Glomerular visceral epithelial cell (primary cell): ENCODE data around the gene ZNF761.
"Not testable (repeated sequence)": the region's sequence is repeated elsewhere in the genome, so short reads cannot be mapped to it uniquely, and the experiment has no call there.

Experiments
- DNase-seq: peaks from one replicate; pipeline ENCODE4 v3.0.0-alpha.2; 2016; ENCODE audit errors: extremely low spot score

ZNF761 gene

DNA sequence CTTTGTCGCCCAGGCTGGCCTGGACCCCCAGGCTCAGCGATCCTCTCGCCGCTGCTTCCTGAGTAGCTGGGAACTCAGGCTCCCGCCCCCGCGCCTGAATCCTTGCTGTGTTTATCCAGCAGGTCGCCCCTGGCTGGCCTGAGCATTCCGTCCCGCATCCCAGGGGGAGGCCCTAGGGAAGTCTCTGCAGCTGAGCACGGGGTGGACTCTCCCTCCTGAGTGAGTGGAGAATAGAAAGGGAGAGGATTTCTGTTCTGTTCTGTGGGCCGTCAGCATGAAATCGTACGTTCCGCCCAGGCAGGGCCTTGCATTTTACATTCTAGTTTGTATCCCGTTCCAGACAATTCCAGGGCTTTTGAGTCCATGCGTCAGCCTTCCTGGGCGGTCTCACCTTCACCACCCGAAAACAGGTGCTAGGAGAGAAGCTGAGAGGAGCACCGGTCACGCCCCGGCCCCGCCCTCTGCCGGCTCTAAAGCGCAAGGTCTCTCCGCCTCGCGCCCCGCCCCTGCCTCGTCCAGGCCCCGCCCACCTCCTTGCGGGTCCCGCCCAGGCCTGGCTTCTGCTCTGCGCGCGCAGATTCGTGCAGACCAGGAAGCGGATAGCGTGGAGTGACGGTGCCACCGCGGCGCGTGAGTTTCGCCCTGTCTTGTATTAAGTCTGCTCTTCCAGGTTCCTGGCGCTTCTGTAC is at the start of gene ZNF761:
Gene ZNF761, plus strand, starts transcription at position 586 of the 689 bp plus-strand sequence. CDS start 15,285 bp downstream, outside the sequence.
- DNase-seq = peak; percentile 97

DNA sequence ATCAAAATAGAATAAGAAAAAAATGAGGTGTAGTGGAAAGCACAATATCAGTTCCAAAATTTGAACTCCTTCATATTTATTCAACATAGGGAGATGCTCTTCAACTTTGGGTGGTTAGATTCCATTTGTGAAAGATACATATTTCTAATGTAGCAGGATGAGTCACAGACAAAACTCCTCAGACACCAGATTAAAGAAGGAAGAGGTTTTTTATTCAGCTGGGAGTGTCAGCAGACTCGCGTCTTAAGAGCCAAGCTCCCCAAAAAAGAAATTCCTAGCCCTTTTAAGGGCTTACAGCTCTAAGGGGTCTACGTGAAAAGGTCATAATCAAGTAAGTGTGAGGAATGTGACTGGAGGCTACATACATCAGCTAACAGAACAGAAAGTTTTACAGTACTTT is 43.6 kb upstream of the ZNF761 start:
- no peak for DNase-seq

DNA sequence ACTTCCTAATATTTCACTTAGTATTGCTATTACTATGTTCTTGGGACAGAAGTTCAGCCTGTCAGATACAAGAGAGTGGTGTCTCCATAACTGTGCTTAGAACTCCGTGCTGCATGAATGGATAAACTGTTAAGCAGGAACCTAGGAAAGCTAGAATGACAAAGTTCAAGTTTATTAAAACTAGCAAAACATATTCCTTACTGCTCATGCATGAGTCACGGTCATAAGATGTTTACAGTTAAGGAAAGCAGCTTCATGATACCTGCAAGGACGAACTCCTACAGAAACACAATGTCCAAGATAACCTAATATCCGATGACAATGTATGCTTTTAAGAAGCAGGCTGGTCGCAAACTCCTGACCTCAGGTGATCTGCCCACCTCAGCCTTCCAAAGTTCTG is 42.9 kb upstream of the ZNF761 start:
- DNase-seq = no peak

DNA sequence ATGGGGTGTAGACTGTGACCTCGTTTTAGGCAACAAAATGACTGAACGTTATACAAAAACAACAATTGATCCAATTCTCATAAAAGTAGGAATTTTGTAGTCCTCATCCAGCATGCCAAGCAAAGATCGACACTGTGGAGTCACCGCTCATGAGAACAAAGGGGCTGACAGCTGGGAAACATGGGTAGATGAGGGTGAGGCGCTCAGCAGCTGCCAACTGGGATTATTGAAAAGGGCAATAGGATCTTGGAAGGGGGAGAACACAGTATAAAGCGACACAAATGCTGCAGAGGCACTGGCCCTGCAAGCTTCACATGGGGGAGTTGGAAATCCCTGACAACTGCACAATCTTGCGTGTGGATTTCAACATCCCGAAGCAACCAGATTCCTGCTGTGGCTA is 42.2 kb upstream of the ZNF761 start:
- no peak for DNase-seq

DNA sequence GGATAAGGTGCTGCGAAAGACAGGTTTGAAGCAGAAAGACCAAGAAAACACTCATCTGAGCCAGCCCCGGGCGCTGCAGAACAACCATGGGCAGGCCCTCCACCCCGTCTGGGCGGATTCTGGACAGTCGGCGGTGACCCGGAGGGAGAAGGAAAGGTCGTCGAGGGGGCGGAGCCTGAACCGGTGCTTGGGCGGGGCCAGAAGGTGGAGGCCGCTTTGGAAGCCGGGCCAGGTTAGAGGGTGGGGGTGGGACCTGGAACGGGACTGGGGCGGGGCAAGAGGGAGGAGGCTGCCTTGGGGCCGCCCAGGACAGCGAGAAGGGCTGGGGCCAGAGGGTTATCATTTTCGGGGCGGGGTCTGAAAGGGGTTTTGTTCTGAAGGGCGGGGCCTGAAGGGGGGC is 41.8 kb upstream of the ZNF761 start:
- no peak for DNase-seq

DNA sequence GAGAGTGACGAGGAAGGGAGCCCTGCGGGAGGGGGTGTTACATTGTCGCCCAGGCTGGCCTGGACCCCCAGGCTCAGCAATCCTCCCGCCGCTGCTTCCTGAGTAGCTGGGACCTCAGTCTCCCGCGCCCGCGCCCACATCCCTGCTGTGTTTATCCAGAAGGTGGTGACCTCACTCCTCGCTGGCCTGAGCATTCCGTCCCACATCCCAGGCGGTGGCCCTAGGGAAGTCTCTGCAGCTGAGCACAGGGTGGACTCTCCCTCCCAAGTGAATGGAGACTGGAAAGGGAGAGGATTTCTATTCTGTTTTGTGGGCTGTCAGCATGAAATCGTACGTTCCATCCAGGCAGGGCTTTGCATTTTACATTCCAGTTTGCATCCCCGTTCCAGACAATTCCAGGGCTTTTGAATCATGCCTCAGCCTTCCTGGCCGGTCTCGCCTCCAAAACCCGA is 37.2 kb upstream of the ZNF761 start:
- DNase-seq = peak; percentile 66

DNA sequence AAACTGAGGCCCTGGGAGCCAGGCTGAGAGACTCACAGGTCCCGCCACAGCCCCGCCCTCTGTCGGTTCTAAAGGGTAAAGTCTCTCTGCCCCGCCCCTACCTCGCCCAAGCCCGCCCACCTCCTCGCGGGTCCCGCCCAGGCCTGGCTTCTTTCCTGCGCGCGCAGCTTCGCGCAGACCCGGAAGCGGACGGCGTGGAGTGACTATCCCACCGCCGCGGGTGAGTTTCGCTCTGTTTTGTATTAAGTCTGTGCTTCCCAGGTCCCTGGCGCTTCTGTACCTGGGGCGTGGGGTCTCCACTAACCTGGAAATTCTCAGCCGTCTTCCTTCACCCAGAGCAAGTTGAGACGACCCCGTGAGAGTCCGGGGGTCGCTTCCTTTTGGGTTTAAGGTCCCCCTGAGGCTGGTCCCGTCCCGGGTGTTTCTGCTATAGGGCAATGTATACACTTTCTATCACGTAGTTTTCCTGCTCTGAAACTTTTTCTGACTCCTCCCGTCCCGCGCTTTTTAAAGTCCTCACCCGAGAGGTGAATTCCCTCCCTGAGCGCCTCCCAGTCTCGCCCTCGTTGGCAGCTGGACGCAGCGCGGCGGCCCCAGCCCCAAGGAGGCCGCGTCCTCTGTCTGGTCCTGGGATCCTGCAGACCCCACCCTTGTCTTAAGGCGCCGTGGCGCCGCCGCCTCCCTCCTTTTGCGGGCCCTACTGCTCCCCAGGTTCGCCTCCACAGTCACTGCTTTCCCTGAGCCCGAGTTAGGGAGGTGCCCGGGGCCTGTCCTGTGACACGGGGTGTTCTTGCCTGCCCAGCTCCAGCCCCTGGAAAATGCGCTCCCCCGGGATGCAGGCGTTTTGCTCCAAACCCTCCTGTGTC is 36.6 kb upstream of the ZNF761 start, which contains the start of gene ZNF765:
Gene ZNF765, plus strand, starts transcription at position 176 of the 866 bp plus-strand sequence. CDS start 2,867 bp downstream, outside the sequence.
- peak; percentile 94 for DNase-seq

DNA sequence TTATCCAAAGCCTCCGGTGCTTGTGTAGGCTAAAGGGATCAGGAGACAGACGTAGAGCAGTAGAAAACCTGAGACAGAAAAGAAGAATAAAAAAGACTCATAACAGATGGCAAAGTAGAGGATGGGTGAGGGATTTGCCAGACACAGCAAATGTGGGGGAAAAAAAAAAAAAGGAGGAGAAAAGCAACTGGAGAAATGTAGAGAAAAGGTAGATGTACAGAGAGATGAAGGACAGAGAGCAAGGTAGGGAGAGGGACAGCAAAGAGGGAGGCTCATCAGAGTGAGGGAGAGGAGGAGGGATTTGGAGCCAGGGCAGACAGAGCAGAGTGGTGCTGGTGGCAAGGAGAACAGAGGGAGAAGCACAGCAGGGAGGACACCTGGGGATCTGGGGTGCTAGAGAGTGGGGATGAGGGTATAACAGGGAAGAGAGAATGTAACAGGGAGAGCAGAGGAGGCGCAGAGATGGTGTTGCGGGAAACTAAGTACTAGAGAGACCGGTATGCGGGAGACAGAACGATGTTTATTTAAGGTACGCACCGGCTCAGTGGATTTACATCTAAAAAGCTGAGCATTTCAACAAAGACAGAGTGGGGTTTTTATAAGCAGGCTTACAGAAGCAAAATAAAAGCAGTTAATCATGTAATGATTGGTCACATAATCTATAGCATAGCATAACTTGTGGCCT is 35.8 kb upstream of the ZNF761 start:
- not testable (repeated sequence) for DNase-seq

DNA sequence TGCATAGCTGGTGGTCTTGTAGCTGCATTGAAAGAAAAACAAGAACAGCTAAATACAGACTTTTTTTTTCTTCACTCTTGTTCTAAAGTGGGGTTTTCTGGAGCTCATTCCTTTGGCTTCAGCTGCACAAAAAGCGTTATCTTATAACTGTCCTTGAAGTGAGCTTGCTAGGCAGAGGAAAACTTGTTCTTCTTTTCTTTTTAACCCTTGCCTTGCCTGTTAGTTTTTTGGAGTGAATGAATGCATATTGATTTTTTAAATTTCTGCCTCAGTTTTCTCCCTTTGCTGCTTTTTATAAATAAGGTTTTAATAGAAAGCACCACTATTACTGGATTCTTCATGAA is 35.3 kb upstream of the ZNF761 start:
- no peak for DNase-seq

DNA sequence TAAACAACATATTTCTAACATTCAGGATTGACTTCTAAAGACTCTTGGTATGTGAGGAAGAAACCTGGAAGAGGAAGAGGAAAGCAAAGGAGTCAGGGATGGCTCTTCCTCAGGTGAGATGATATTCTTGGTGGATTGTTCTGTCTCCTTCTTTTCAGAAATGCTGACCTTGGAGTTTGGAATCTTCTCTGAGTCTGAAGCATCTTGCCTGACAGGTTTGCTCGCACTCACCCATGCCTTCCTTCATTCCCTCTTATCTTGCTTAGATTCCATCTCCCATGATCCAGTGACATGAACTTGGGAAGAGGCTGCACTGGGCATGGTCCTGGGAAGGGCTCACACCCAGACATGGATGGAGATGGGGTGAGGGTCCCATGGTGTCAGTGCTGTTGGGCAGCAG is 33.9 kb upstream of the ZNF761 start:
- not testable (repeated sequence) for DNase-seq

DNA sequence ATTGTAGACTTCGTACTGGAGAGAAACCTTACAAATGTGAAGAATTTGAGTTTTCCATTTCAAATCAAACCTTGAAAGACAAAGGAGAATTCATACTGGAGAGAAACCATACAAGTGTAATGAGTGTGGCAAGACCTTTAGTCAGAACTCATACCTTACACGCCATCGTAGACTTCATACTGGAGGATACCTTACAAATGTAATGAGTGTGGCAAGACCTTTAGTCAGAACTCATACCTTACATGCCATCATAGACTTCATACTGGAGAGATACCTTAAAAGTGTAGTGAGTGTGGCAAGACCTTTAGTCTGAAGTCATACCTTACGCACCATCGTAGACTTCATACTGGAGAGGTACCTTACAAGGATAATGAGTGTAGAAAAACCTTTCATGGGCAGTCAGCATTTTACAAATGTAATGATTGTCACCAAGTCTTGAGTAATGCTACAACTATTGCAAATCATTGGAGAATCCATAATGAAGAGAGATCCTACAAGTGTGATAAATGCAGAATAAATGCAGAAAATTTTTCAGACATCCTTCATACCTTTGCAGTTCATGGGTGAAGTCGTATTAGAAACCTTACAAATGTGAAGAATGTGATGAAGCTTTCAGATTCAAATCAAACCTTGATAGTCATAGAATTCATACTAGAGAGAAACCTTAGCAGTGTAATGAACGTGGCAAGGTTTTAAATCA is 22.1 kb upstream of the ZNF761 start:
- no peak for DNase-seq

DNA sequence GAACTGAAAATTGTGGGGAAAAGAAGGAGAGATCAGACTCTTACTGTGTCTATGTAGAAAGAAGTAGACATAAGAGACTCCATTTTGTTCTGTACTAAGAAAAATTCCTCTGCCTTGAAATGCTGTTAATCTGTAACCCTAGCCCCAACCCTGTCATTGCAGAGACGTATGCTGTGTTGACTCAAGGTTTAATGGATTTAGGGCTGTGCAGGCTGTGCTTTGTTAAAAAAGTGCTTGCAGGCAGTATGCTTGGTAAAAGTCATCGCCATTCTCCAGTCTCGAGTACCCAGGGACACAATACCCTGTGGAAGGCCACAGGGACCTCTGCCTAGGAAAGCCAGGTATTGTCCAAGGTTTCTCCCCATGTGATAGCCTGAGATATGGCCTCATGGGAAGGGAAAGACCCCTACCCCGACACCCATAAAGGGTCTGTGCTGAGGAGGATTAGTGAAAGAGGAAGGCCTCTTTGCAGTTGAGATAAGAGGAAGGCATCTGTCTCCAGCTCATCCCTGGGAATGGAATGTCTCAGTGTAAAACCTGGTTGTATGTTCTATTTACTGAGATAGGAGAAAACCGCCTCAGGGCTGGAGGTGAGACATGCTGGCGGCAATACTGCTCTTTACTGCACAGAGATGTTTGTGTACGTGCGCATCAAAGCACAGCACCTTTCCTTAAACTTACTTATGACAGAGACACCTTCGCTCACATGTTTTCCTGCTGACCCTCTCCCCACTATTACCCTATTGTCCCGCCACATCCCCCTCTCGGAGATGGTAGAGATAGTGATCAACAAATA is 11.1 kb upstream of the ZNF761 start:
- not testable (repeated sequence) for DNase-seq

DNA sequence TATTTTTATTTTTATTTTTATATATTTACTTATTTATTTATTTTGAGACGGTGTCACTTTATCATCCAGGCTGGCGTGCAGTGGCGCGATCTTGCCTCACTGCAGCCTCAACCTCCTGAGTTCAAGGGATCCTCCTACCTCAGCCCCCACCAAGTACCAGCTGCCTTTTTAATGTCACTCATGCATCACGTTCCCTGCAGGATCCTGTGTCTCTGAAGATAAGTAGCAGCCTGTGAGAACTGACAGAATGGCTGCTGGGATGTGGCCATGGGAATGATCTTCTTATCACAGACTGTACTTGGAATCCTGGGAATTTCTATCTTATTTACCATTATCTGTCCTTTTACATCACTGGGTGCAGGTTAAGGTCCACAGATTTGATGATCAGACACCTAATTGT is 9.2 kb upstream of the ZNF761 start:
- DNase-seq = no peak

DNA sequence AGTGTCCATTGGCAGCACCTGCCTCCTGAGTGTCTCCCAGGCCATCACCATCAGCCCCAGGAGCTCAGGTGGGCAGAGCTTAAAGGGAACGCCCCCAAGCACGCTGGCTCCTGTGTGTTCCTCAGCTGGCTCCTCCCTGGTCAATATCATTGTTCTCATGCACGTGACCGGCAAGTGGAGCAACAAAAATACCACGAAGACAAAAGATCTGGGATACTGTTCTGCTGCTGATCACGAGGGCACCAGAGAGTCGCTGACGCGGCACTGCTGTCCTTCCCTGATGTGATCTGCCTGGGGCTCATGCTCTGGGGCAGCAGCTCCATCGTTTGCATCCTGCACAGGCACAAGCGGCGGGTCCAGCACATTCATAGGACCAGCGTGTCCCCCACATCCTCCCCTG is 8.7 kb upstream of the ZNF761 start:
- DNase-seq = not testable (repeated sequence)

DNA sequence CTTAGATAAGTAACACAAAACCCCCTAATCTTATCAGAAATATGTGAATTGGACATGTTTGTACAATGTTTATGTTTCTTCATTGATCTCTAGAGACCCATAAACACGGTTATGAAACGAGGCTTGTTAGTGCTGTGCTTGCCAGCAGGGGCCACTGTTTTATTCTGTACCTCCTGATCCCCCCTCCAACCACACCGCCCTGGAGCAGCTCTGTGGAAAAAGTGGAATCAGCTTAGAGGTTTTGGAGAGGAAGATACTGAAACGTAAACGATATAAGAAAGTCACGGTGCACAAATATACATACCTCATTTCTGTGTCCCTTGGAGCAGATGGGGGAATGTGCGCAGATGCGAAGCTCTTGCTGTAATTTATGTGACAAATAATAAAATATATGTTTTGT is 8.1 kb upstream of the ZNF761 start:
- DNase-seq = not testable (repeated sequence)

DNA sequence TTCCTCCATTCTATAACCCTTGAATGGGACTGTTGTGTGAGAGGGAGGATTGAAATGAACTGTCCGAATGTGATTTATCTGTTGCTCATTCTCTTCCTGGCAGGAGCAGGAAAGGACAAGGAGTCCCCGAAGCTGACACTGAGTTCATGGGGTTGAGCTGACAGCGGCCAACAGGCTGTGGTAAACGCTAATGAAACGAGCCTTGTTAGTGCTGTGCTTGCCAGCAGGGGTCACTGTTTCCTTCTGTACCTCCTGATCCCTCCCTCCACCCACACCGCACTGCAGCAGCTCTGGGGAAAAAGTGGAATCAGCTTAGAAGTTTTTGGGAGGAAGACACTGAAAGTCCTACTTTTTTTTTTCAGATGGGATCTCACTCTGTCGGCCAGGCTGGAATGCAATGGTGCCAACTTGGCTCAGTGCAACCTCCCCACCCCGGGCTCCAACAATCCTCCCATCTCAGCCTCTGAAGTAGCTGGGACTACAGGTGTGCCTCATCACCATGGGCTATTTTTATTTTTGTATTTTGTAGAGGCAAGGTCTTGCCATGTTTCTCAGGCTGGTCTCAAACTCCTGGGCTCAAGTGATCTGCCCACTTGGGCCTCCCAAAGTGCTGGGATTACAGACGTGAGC is 6.7 kb upstream of the ZNF761 start:
- peak; percentile 6 for DNase-seq

DNA sequence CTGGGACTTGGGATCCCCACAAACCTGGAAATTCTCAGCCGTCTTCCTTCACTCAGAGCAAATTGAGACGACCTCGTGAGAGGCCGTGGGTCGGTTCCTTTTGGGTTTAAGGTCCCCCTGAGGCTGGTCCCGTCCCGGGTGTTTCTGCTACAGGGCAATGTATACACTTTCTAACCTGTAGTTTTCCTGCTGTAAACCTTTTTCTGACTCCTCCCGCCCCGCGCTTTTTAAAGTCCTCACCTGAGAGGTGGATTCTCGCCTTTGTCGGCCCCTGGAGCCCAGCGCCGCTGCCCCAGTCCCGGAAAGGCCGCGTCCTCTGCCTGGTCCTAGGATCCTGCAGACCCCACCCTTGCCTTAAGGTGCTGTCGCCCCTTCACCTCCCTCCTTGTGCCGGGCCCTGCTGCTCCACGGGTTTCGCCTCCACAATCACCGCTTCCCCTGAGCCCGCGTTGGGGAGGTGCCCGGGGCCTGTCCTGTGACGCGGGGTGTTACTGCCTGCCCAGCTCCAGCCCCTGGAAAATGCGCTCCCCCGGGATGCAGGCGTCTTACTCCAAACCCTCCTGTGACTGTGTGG is 391 bp downstream of the ZNF761 start:
- peak; percentile 25 for DNase-seq

DNA sequence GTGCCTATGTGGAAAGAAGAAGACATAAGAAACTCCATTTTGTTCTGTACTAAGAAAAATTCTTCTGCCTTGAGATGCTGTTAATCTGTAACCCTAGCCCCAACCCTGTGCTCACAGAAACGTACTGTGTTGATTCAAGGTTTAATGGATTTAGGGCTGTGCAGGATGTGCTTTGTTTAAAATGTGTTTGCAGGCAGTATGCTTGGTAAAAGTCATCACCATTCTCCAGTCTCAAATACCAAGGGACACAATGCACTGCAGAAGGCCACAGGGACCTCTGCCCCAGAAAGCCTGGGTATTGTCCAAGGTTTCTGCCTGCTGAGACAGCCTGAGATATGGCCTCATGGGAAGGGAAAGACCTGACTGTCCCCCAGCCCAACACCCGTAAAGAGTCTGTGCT is 12.0 kb downstream of the ZNF761 start:
- not testable (repeated sequence) for DNase-seq

DNA sequence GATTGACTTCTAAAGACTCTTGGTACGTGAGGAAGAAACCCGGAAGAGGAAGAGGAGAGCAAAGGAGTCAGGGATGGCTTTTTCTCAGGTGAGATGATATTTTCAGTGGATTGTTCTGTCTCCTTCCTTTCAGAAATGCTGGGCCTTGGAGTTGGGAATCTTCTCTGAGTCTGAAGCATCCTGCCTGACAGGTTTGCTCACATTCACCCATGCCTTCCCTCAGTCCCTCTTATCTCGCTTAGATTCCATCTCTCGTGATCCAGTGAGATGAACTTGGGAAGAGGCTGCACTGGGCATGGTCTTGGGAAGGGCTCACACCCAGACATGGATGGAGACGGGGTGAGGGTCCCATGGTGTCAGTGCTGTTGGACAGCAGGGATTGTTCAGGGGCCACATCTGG is 15.4 kb downstream of the ZNF761 start:
- not testable (repeated sequence) for DNase-seq

DNA sequence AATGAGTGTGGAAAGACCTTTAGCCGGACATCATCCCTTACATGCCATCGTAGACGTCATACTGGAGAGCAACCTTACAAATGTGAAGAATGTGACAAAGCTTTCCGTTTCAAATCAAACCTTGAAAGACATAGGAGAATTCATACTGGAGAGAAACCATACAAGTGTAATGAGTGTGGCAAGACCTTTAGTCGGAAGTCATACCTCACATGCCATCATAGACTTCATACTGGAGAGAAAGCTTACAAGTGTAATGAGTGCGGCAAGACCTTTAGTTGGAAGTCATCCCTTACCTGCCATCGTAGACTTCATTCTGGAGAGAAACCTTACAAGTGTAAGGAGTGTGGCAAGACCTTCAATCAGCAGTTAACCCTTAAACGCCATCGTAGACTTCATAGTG is 24.0 kb downstream of the ZNF761 start:
- no peak for DNase-seq
